K562 (cell line): ENCODE measurements around the gene MTMR12. TPM values are rescaled to one million over a fixed set of nuclear protein-coding genes. Genes with fewer than 3 reads are reported as not detected.

ENCODE experiments used
- ATAC-seq: fragments of 200-7000 bp; cut with Tn5 transposase; 3 replicates; pipeline ENCODE4 v1.9.1; 2020; ENCODE audit warnings: moderate library complexity
- BruUV-seq: library from RNA; stranded (reverse); fragments of 400-500 nt; replicated peaks from 2 replicates; lab custom pipeline; 2021; lab: Mats Ljungman, UMichigan
- CTCF ChIA-PET: fragments of 300-600 bp; formaldehyde crosslinking; extraction: SDS; loops from one replicate; lab custom pipeline; 2021; ENCODE audit warnings: low intra/inter-chr PET ratio; lab: Yijun Ruan, JAX
- POLR2A ChIA-PET: fragments of 300-600, 350-650 bp; sonication (Branson Sonifier 250); formaldehyde crosslinking; extraction: SDS; loops from one replicate; lab custom pipeline; 2021; ENCODE audit warnings: antibody characterized with exemption, inconsistent platforms; lab: Yijun Ruan, JAX
- DNase-seq, 4 experiments: peaks; one replicate each; pipeline versions ENCODE4 v3.0.0 to v3.0.0-alpha.2; 2011 to 2018; ENCODE audit warnings: low spot score in 3 of 4, mixed read lengths in 3 of 4; ENCODE audit errors: extremely low read depth in 1 of 4
- FAIRE-seq: peaks from 2 replicates; lab custom pipeline; 2011; peaks lifted over from hg19 to GRCh38; lab: Jason Lieb, UNC
- H2AFZ ChIP-seq: 2 replicates; pipeline ENCODE4 v1.6.0; 2011; ENCODE audit warnings: low read depth, low read length, control low read depth, inconsistent platforms
- H3K27ac ChIP-seq: fragments of 200-600 bp; 3 replicates; pipeline ENCODE4 v1.8.0; 2011; ENCODE audit warnings: low read depth, mild to moderate bottlenecking, control low read depth, inconsistent platforms, low read length, moderate library complexity, mixed read lengths; ENCODE audit errors: extremely low read depth
- H3K27me3 ChIP-seq, 2 experiments: fragments of 300-600 bp in 1 of 2; 2 replicates in 1 of 2; 3 replicates in 1 of 2; pipeline versions ENCODE4 v1.6.0 to v1.8.0; 2011; ENCODE audit warnings: inconsistent platforms in 2 of 2, low read length in 2 of 2, mild to moderate bottlenecking in 1 of 2, mixed read lengths in 1 of 2, moderate library complexity in 1 of 2; ENCODE audit not compliant: control insufficient read depth in 2 of 2, insufficient read depth in 2 of 2
- H3K36me3 ChIP-seq: fragments of 300-600 bp; 3 replicates; pipeline ENCODE4 v1.8.0; 2011; ENCODE audit warnings: mild to moderate bottlenecking, low read length, inconsistent platforms; ENCODE audit not compliant: control insufficient read depth, insufficient read depth
- H3K4me1 ChIP-seq, 2 experiments: fragments of 200-600 bp in 1 of 2; replicated peaks in 1 of 2; 2 replicates in 1 of 2; 3 replicates in 1 of 2; pipeline versions ENCODE4 v1.5.1 to v1.8.0; 2011; ENCODE audit warnings: inconsistent platforms in 2 of 2, low read length in 2 of 2, mild to moderate bottlenecking in 1 of 2, mixed read lengths in 1 of 2, moderate library complexity in 1 of 2; ENCODE audit not compliant: control insufficient read depth in 2 of 2, insufficient read depth in 2 of 2
- H3K4me2 ChIP-seq: 2 replicates; pipeline ENCODE4 v1.6.1; 2011; ENCODE audit warnings: low read length, control low read depth, inconsistent platforms, mixed read lengths; ENCODE audit not compliant: insufficient read depth
- H3K4me3 ChIP-seq: fragments of 200-600 bp; sonication (generic), shearing (Covaris generic); 2 replicates; pipeline ENCODE4 v1.5.1; 2016; ENCODE audit warnings: control low read depth, inconsistent platforms
- H3K79me2 ChIP-seq: fragments of 200-600 bp; 3 replicates; pipeline ENCODE4 v1.8.0; 2011; ENCODE audit warnings: low read length, inconsistent platforms; ENCODE audit not compliant: control insufficient read depth, insufficient read depth
- H3K9ac ChIP-seq, 2 experiments: 2 replicates each; pipeline versions ENCODE4 v1.6.0 to v1.6.1; 2011; ENCODE audit warnings: low read depth in 2 of 2, low read length in 2 of 2, control low read depth in 1 of 2, inconsistent platforms in 1 of 2, mild to moderate bottlenecking in 1 of 2, mixed read lengths in 1 of 2; ENCODE audit not compliant: insufficient read depth in 1 of 2
- H3K9me1 ChIP-seq: one replicate; pipeline ENCODE4 v1.6.0; 2011; ENCODE audit warnings: inconsistent platforms, mild to moderate bottlenecking, low read length, moderate library complexity; ENCODE audit not compliant: control insufficient read depth, insufficient read depth
- H3K9me3 ChIP-seq: replicated peaks from 2 replicates; pipeline ENCODE4 v1.5.1; 2011; ENCODE audit warnings: low read depth, low read length, inconsistent platforms; ENCODE audit not compliant: control insufficient read depth, insufficient read depth
- H4K20me1 ChIP-seq: replicated peaks from 2 replicates; pipeline ENCODE4 v1.6.1; 2011; ENCODE audit warnings: low read length, inconsistent platforms, mixed read lengths; ENCODE audit not compliant: control insufficient read depth, insufficient read depth
- AFF4 ChIP-seq: sonication (generic); formaldehyde crosslinking; IDR thresholded peaks from 2 replicates; pipeline ENCODE4 v1.8.0; 2023; ENCODE audit warnings: mild to moderate bottlenecking, missing genetic modification reagents
- DEAF1 ChIP-seq: fragments of 450-650 bp; formaldehyde crosslinking; IDR thresholded peaks from 2 replicates; pipeline ENCODE4 v1.4.0; 2020; ENCODE audit warnings: mild to moderate bottlenecking, moderate library complexity
- GABPB1 ChIP-seq: sonication (generic); formaldehyde crosslinking; IDR thresholded peaks from 2 replicates; pipeline ENCODE4 v1.8.0; 2022; ENCODE audit warnings: mild to moderate bottlenecking, missing genetic modification reagents
- HNRNPUL1 ChIP-seq: fragments of 200-400 bp; formaldehyde crosslinking; IDR thresholded peaks from 2 replicates; pipeline ENCODE4 v1.6.1; 2017; ENCODE audit warnings: low read length
- JUNB ChIP-seq: fragments of 450-650 bp; formaldehyde crosslinking; conservative IDR thresholded peaks from 2 replicates; pipeline ENCODE4 v1.4.0; 2020; ENCODE audit warnings: mild to moderate bottlenecking
- KLF1 ChIP-seq: fragments of 450-650 bp; IDR thresholded peaks from 2 replicates; pipeline ENCODE4 v1.6.1; 2016; ENCODE audit warnings: missing genetic modification characterization, missing compliant biosample characterization
- MLX ChIP-seq, 2 experiments: fragments of 450-650 bp in 1 of 2; sonication (generic) in 1 of 2; formaldehyde crosslinking; conservative IDR thresholded peaks; 2 replicates each; pipeline versions ENCODE4 v1.4.0 to v1.8.1; 2020 to 2022; ENCODE audit warnings: mild to moderate bottlenecking in 1 of 2, missing genetic modification reagents in 1 of 2
- TEAD1 ChIP-seq, 2 experiments: fragments of 450-650 bp in 1 of 2; sonication (generic) in 1 of 2; formaldehyde crosslinking; IDR thresholded peaks; 2 replicates each; pipeline versions ENCODE4 v1.4.0 to v1.8.0; 2020 to 2022; ENCODE audit warnings: mild to moderate bottlenecking in 2 of 2, missing genetic modification reagents in 1 of 2
- WGBS: fragments of 100-300 bp; shearing (Covaris generic); methylation state at CpG from one replicate; pipeline ENCODE4 v1.1.6; 2016; ENCODE audit warnings: low coverage, mixed read lengths; ENCODE audit not compliant: insufficient coverage; ENCODE audit errors: missing lambda C conversion rate; 5-methylcytosine and 5-hydroxymethylcytosine counted together
- in situ Hi-C: fragments of 300-500 bp; cut with MboI; formaldehyde crosslinking; loops from 4 replicates; pipeline ENCODE4 v1.15.0; 2018; ENCODE audit warnings: inconsistent platforms, mixed read lengths
- intact Hi-C: fragments of 100-400 bp; cut with micrococcal nuclease; formaldehyde crosslinking; loops from 2 replicates; pipeline ENCODE4 v1.14.2; 2022
- polyA plus RNA-seq, 8 experiments: library from polyadenylated mRNA; depleted of rRNA in 4 of 8; stranded (reverse) in 5 of 8; unstranded in 3 of 8; fragments of >200 nt; fragmentation: Nextera tagmentation in 2 of 8; fragmentation: Illumina TruSeq in 1 of 8; extraction: Ambion mirVana in 2 of 8; extraction: Trizol in 1 of 8; gene quantifications; 2 replicates each; pipeline versions ENCODE4 v1.2.1 to v1.2.3, GENCODE V29; 2011 to 2014; ENCODE audit warnings: inconsistent platforms in 1 of 8, missing spikeins in 1 of 8
- total RNA-seq, 7 experiments: library from RNA; depleted of rRNA in 6 of 7; stranded (reverse); fragments of >200 nt in 6 of 7; fragmentation: Illumina TruSeq in 2 of 7; extraction: Trizol in 2 of 7; gene quantifications; 2 replicates each; pipeline versions ENCODE4 v1.2.1 to v1.2.3, GENCODE V29; 2011 to 2021; ENCODE audit warnings: low replicate concordance in 1 of 7

Gene MTMR12
- total and polyA plus RNA-seq, 9 of the 15 experiments (the other 6 are each of a cell fraction or from before 2014, with no cell fraction given), result 4.0 to 28.7 (median 17.1) TPM

- intact Hi-C loops, result loop anchor here (5.0 kb wide), 1 partner anchor 233 kb away; no protein-coding TSS in a partner anchor
- H3K4me1 ChIP-seq, result peaks cover 0 to 3% of the 10 kb centered on the region in 2 experiments; a peak in 1 of 5 replicates
- H4K20me1 ChIP-seq, result no peaks in the 10 kb centered on the region
- in situ Hi-C loops, result no loop called here
- ChIA-PET POLR2A (no interaction called here), CTCF (interaction anchor here (1.8 kb wide), 1 partner anchor 92 kb away, joined by 3 read pairs; no protein-coding TSS in a partner anchor)
- no peak for ATAC-seq
- H3K9ac ChIP-seq, result no peak overlapping the region
- no peak for FAIRE-seq
- no peak for TF ChIP-seq AFF4
- no peak for TF ChIP-seq JUNB (CRISPR knock-in tag)
- TF ChIP-seq DEAF1, result no peak
- no peak for TF ChIP-seq GABPB1 (CRISPR knock-in tag)
- TF ChIP-seq KLF1, result no peak
- no peak for TF ChIP-seq HNRNPUL1
- TF ChIP-seq TEAD1 (CRISPR knock-in tag; IDR thresholded peaks at IDR 0.05), result no peak
- no peak for TF ChIP-seq MLX (CRISPR knock-in tag; conservative IDR thresholded peaks at IDR 0.05)
- H3K27ac ChIP-seq, result no peak overlapping the region
- BruUV-seq, result no TSS peak
- no peak overlapping the region for H2AFZ ChIP-seq
- no peak for DNase-seq
- no peaks in the 10 kb centered on the region for H3K79me2 ChIP-seq
- no peak overlapping the region for H3K4me2 ChIP-seq
- no peaks in the 10 kb centered on the region for H3K9me1 ChIP-seq
- 41% methylated on average over 2 of the region's 4 CpGs for WGBS
- no peaks in the 10 kb centered on the region for H3K27me3 ChIP-seq
- H3K9me3 ChIP-seq, result peaks cover 3% of the 10 kb centered on the region; the same call in 1 of the 2 replicates
- H3K4me3 ChIP-seq, result no peak overlapping the region
- no peaks in the 10 kb centered on the region for H3K36me3 ChIP-seq
These were observed 12.9 kb upstream of the MTMR12 start for GRCh38 chr5:32325616-32326015.
